A172 (cell line): ENCODE measurements around the gene CD300C. TPM values are rescaled to one million over a fixed set of nuclear protein-coding genes. Genes with fewer than 3 reads are reported as not detected.
"Not testable (repeated sequence)": the region's sequence is repeated elsewhere in the genome, so short reads cannot be mapped to it uniquely, and the experiment has no call there.

Source experiments
- DNase-seq: peaks from one replicate; pipeline ENCODE4 v3.0.0-alpha.2; 2015; ENCODE audit warnings: low spot score
- total RNA-seq: library from RNA; depleted of rRNA; stranded (reverse); fragments of >200 nt; shearing (Covaris generic); gene quantifications from 2 replicates; pipeline ENCODE4 v1.2.3, GENCODE V29; 2014; rRNA removed

CD300C gene
- 0.45 and 0.46 TPM in 2 replicates for total RNA-seq

DNA sequence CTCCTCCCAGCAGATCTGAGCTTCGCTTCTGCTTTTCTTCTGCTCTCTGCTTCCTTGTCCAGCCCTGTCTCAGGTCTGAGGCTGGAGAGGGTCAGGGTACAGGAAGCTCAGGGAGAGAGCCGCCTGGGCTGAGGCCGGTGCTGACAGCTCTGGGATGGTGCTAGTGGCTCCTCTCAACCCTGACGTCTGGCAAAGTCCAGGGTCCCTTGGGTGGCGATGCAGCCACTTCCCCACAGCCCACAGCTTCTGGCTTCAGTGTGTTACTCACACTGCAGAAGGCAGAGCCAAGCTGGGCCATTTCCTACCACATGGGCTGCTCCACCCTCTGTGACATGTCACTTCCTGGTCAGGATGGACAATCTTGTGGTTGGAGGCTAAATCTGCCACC, at the start of gene CD300C:
CD300C (minus strand) TSS at position 273 of the 388 bp plus-strand sequence. CDS start 333 bp downstream, outside the sequence.
- peak; percentile 51 for DNase-seq

DNA sequence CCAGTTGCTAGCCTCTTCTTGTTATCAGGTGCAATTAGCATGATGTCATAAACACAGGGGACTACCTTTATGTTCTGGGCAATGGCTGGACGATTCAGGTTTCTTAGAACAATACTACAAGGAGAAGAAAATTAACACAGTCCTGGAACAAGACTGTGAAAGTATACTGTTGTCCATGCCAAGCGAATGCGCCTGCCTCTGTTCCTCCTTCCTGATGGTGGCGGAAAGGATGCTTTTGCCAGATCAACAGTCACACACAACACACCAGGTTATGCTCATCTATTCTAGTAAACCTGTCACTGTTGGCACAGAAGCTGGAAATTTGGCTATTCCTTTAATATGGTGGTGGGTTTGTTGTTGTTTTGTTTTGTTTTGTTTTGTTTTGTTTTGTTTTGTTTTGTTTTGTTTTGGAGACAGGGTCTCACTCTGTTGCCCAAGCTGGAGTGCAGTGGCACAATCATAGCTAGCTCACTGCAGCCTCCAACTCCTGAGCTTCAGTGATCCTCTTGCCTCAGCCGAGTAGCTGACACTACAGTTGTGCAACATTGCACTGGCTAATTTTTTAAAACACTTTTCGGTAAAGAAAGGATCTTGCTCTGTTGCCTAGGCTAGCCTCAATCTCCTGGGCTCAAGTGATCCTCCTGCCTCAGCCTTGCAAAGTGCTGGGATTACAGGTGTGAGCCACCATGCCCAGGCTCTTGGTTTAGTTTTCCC, 49.3 kb upstream of the CD300C start:
- no peak for DNase-seq

DNA sequence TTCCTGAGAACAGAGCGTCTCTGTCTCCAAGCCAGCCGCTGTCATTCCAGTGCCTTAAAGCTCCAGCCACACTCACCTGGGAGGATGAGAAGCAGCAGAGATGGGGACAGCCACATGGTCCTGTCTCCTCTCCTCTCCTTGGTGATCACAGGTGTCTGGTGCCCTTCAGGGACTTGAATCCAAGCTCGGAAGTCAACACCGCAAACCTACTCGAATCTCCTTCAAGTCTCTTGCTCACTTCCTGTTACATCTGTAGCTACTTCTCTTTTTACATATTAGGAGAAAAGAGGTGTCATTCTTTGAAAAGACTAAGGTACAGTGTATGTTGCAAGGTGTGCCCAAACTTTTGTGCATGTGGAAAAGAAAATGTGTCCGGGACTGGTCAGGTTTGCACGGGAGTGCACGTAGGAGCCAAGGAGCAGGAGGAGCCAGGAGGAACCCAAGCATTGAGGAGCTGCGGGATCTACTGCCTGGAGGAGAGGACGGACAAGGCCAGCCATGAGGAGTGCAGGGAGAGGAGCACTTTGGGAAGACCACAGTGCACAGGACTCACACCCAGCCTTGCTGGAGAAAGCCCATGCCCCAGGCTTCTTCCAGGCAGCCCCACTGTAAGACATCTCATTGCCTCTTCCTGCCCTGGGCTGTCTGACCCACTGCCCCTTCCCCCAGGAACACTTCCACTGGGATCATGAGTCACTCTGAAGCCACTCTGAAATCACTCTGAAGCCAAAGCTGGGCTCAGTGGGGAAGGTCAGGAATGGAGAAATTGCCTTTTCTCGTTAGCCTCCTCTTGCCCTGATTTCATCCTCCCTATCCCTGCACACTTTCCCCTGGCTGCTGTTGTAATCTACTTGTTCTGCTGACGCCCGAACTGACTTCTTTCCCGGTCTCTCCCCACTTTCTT, 46.4 kb upstream of the CD300C start, which contains the start of gene CD300LD:
CD300LD (minus strand) TSS at position 197 of the 904 bp plus-strand sequence; CDS start at position 116, 81 bp downstream.
- DNase-seq = peak; percentile 14

DNA sequence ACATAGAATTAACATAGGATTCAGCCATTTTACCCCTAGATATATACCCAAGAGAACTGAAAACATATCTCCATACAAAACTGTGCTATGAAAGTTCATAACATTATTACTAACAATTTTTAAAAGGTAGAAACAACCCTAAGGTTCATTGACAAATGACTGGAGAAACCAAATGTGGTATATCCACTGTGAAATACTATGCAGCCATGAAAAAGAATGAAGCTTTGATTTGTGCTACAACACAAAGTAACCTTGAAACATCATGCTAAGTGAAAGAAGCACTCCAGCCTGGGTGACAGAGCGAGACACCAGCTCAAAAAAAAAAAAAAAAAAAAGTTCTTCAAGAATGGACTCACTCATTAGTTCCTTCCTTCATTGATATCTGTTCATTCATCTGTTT, 45.6 kb upstream of the CD300C start:
- no peak for DNase-seq

DNA sequence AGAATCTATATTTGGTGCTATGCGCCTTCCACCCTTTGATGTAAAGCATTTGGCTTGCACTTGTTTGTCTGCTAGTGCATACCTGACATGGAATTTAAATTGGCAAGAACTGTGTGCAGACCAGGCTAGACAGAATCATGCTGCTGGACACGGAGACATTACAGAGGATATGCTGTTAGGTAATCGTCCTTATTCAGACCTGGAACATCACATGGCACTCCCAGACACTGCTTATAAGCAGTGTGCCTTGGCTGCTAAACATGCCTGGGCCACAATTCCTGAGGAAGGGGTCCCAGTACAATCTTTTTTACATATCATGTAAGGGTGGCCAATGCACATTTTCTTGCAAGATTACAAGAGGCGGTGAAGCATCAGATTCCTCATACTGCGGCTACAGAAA, 39.8 kb upstream of the CD300C start:
- DNase-seq = no peak

DNA sequence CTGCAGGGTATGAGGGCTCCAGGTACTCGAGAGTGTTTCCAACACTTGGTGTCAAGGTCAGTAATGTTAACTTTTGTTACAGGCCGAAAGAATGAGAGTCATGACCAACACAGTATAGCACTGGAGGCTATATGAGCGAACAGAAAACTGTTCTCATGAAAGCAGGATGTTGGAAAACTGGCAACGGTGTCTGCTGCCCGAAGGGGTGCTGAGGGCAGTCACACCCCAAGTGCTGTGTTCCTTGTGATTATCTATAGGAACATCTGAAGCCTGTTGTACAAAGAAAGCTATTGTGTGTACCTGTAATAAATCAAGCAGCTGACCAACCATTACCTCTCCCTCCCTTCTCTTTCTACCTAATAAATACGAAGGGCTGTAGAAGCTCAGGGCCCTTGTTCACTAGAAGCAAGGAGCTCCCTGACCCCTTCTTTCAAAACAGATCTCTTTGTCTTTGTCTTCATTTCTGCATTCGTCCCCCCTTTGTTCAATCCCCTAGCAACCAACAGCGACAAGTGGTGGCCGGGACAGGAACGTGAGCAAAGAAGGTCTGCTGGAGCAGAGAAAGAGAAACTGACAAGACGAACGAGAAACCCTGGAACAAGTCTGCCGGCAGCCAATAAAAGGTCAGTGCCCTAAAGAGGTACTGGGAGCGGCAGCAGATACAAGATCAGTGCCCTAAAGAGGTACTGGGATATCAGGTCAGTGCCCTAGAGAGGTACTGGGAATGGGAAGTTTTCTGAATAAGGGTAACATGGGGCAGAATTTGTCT, 38.6 kb upstream of the CD300C start:
- no peak for DNase-seq

DNA sequence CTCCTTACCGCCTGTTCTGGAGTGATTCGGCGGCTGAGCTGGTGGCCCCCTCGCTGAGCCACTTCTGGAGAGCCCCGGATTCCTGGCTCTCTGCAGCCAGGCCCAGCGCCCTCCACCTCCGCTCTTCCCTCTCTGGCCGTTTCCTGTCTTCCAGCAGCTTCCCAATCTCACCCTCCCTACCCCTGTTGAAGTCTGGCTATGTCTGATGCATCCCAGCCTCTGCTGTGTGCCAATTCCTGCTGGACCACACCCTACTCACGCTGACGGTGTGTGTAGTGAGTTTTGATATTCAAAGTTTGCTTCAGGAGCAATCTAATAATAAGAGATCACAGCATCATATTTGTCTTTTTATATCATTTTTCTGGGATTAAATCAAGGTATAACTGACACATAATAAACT, 36.7 kb upstream of the CD300C start:
- DNase-seq = no peak

DNA sequence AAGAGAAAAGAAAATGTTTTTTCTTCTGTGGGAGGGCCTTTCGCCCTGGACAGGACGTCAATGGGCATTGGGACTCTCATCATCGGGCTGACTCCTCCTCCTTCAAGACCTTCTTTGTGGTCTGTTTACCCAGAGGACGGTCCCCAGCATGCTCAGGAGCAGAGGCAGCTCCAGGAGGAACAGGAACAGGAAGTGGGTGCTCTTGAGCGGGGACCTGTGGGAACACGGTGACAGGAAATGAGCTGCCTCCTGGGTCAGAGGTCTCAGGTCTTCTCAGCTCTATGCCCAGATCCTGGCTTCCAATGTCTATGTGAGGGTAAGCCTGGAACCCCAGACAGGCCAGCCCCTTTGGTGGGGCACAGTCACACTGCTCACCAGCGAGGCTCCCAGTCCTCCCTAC, 34.0 kb upstream of the CD300C start:
- no peak for DNase-seq

DNA sequence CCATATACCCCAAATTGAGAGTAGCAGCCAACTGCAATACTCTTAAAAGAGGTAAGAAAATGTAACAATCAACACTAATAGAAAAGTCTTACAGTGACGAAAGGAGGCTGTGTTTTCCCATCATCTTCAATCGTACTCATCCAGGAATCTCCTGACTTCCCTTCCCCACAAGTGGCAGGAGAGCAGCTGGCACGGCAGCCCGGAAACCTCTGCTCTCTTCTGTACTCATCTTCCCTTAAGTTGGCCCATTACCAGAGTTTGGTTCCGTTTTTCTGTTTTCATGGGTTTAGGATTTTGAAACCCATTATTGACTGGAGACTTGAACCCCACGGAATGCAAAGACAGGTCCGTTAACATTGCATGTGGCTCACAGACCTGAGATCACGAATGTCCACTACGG, 33.1 kb upstream of the CD300C start:
- DNase-seq = no peak

DNA sequence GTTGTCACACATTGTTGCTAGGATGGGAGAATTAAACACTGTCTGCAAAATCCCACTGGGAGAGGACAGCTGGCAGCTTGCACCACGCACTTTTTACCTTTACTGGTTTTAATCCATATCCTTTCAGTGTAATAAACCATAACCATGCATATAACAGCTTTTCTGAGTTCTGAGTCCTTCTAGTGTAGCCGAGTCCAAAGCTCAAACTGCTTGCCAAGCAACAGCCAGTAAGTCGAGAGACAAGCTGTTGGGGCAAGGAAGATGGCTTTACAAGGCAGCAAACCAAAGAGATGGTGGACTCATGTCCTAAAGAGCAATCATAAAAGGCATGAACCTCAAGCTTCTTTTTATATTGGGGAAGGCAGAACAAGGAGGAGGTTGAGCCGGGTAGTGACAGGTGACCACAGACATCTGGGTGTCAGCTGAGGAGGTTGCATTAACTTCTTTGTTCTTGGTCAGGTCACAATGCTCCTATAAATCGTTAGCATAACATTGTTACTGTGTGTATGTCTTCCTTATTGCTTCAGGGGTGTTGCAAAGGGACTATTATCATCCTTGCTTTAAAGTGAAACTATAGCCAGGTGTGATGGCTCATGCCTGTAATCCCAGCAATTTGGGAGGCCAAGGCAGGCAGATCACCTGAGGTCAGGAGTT, 28.7 kb upstream of the CD300C start:
- DNase-seq = no peak

DNA sequence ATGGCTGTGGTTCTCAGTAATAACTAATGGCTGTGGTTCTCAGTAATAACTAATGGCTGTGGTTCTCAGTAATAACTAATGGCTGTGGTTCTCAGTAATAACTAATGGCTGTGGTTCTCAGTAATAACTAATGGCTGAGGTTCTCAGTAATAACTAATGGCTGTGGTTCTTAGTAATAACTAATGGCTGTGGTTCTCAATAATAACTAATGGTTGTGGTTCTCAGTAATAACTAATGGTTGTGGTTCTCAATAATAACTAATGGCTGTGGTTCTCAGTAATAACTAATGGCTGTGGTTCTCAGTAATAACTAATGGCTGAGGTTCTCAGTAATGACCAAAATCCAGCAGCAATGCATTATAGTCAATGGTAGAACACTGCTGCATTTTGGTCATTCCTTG, 27.7 kb upstream of the CD300C start:
- DNase-seq = not testable (repeated sequence)

DNA sequence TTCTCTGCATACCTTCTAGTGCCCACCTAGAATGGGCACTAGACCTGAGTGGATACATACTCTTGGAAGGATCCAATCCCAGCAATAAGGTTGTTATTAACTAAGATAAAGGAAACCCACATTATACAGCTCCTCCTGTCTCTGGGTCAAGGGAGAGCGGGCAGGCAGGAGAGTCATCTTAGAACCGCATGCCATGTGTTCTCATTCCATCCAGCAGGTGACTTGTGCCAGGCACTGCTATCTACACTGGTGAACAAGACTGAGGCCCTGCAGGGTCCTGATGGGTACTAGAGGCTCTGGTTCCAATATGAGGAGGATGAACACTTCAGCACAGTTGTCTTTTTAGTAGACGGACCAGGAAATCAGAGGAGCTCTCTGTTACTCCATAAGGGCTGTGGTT, 27.3 kb upstream of the CD300C start:
- DNase-seq = no peak

DNA sequence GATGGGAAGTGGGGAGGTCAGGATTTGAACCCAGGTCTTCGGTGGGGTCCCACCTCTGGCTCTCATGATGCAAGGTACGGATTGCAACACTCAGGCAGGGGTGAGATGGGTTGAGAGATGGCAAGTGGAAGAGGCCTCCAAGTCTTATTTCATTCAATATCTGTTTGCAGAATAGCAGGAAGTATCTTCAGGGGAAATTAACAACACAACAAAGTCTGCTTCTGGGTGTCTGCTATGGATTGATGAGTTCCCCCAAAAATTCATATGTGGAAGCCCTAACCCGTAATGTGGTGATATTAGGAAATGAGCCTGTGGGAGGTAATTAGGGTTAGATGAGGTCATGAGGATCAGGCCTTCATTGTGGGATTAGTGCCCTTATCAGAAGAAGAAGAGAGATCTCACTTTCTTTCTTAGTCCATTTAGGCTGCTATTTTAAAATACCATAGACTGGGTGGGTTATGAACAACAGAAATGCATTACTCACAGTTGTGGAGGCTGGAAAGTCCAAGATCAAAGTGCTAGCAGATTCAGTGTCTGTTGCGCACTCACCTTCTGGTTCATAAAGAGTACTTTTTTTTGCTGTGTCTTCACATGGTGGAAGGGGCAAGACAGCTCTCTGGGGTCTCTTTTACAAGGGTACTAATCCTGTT, 25.8 kb upstream of the CD300C start:
- no peak for DNase-seq

DNA sequence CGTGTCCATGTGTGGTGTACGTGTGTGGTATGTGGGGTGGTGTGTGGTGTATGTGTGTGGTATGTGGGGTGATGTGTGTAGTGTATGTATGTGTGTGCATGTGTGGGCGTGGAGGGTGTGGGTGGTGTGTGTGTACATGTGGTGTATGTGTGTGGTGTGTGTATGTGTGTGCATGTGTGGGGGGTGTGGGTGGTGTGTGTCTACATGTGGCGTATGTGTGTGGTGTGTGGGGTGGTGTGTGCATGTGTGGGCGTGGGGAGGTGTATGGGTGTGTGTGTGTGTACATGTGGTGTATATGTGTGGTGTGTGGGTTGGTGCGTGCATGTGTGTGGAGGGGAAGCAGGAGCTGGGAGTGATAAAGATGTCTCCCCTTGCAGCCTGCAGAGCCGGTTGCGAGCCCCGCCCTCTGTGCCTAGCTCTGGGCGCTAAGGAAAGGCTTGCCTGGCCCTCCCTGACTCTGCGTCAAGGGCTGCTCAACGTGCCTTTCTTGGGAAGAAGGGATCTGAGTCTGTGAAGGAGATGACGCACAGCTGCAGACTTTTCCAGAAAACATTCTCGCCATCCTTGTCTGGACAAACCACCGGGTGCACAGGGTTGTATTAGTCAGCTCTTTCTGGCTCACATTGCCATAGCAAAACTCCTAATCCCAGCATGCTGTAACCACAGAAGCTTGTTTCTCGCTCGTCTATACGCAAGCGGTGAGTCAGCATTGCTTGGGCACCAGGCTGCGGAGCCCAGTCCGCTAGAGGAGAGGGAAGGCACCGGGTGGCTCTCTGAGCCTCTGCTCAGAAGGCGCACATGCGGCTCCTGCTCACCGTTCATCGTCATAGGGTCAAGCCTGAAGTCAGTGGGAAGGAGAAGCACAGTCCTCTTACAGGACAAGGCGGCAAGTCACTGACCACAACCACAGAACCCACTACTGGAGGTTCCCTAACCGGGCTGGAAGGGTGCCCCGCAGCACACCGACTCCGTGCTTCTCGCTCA, 23.4 kb upstream of the CD300C start:
- DNase-seq = peak; percentile 100

DNA sequence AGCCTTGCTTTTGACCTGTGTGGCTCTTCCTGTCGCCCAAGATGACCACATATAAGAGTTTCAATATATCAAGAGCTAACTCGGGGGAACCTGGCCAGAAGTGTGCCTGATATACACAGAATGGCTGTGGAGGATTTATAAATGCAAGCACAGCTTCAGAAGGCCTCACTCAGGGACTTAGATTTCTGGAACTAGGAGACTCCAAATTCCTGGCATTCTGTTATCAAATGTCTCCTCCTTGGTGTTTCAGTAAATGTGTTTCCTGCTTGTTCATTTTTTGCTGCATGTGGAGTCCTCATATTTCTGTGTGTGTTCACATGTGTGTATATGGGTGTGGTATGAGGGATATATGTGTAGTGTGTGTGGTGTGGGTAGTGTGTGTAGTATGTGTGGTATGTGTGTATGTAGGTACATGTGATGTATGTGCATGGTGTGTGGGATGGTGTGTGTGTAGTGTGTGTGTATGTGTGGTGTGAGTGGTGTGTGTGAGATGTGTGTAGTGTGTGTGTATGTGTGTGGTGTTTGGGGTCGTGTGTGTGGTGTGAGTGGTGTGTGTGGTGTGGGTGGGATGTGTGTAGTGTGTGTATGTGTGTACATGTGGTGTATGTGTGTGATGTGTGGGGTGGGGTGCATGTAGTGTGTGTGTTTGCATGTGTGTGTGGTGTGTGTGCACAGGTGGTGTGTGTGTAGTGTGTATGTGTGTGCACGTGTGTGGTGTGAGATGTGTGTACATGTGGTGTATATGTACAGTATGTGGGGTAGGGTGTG, 22.4 kb upstream of the CD300C start:
- no peak for DNase-seq

DNA sequence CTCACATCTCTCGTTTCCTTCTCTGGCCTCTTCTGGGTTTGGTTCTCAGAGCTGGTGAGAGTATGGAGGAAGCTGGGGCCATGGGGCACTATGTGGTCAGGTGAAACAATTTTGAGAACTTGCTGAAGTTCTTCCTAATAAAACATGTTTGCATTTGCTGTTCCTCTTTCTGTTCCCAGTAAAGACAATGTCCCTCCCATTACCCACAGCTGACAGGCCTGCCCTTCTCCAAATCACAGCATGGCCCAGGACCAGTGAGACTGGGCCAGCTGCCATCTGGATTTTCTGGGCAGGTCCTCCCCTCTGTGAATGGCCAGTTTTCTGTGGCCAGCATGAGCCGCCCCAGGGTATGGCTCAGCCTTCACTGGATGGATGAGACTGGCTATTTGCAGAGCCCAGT, 21.5 kb upstream of the CD300C start, which contains the start of gene CD300H:
CD300H (minus strand) TSS at position 113 of the 400 bp plus-strand sequence.
- DNase-seq = no peak

DNA sequence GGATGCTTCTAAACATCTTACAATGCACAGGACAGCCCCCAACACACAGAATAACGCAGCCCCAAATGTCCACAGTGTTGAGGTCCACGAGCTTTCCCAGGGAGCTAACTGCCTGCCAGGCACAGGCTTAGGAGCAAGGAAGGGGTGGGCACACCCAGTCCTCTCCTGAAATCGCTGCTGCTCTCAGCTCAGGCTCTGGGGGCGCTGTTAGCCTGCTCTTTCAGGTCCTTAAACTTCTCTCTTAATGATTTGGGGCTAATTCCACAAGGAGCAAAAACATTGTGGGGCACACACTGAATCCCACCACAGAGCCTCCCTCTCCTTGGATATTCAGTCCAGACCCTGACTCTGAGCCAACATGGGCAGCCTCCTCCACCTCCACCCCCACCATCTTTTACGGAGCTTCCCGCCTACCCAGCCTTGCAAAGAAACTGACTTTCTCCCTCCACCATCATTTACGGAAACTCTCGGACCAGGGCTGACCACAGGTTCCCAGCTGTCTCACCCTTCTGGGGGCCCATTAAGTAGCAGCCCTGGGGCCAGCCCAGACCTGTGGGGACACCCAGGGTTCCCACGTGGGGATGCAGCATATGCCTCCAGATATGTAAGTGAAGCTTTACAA, 20.3 kb upstream of the CD300C start:
- DNase-seq = peak; percentile 59

DNA sequence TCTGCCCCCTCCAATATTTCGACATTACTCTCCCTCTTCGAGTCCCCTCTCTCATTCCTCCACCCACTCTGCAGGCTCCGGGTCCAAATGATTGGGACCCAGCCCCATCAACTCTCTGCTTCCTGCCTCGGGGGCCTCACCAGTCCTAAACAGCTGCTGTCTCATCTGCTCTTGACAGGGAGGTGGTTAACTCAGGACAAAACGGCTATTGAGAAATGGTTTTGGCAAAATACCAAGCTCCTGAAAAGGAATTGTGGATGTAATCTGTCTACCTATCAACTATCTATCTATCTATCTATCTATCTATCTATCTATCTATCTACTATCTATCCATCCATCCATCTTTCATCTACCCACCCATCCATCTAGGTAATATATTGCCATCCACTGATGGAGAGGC, 19.2 kb upstream of the CD300C start:
- no peak for DNase-seq
